Astrocyte (in vitro differentiated cells and primary cell): ENCODE data around the gene APC2. TPM values are rescaled to one million over a fixed set of nuclear protein-coding genes. Genes with fewer than 3 reads are reported as not detected.
"Not testable (repeated sequence)": the region's sequence is repeated elsewhere in the genome, so short reads cannot be mapped to it uniquely, and the experiment has no call there.

Experiments used
- DNase-seq: peaks from one replicate; pipeline ENCODE4 v3.0.0-alpha.2; 2010; ENCODE audit warnings: low read depth
- FAIRE-seq: peaks from 2 replicates; lab custom pipeline; 2011; peaks lifted over from hg19 to GRCh38; lab: Jason Lieb, UNC
- H2AFZ ChIP-seq: 2 replicates; pipeline ENCODE4 v1.6.0; 2012; ENCODE audit warnings: low read depth, low read length, inconsistent platforms
- H3K27ac ChIP-seq: 2 replicates; pipeline ENCODE4 v1.5.1; 2011; ENCODE audit warnings: low read depth, low read length, inconsistent platforms
- H3K27me3 ChIP-seq: 2 replicates; pipeline ENCODE4 v1.6.0; 2011; ENCODE audit warnings: low read length, inconsistent platforms; ENCODE audit not compliant: insufficient read depth
- H3K36me3 ChIP-seq: 2 replicates; pipeline ENCODE4 v1.5.1; 2011; ENCODE audit warnings: low read length, inconsistent platforms; ENCODE audit not compliant: insufficient read depth
- H3K4me1 ChIP-seq: 2 replicates; pipeline ENCODE4 v1.5.1; 2011; ENCODE audit warnings: low read length, inconsistent platforms; ENCODE audit not compliant: insufficient read depth
- H3K4me2 ChIP-seq: 2 replicates; pipeline ENCODE4 v1.6.0; 2012; ENCODE audit warnings: low read length, inconsistent platforms
- H3K4me3 ChIP-seq: 2 replicates; pipeline ENCODE4 v1.5.1; 2011; ENCODE audit warnings: low read depth, mild to moderate bottlenecking, low read length, inconsistent platforms; ENCODE audit not compliant: insufficient read depth
- H3K79me2 ChIP-seq: 2 replicates; pipeline ENCODE4 v1.6.0; 2012; ENCODE audit warnings: mild to moderate bottlenecking, low read length, inconsistent platforms; ENCODE audit not compliant: insufficient read depth
- H3K9ac ChIP-seq: 2 replicates; pipeline ENCODE4 v1.6.0; 2012; ENCODE audit warnings: mild to moderate bottlenecking, low read length, inconsistent platforms
- H3K9me3 ChIP-seq: 2 replicates; pipeline ENCODE4 v1.5.1; 2012; ENCODE audit warnings: low read depth, mild to moderate bottlenecking, low read length, inconsistent platforms; ENCODE audit not compliant: insufficient read depth
- H4K20me1 ChIP-seq: 2 replicates; pipeline ENCODE4 v1.6.0; 2012; ENCODE audit warnings: low read length, inconsistent platforms; ENCODE audit not compliant: insufficient read depth
- H3K27ac Mint-ChIP-seq: one replicate; pipeline ENCODE4 v1.8.0; 2021; ENCODE audit warnings: mild to moderate bottlenecking, mixed read lengths; ENCODE audit not compliant: unreplicated experiment
- H3K27me3 Mint-ChIP-seq: one replicate; pipeline ENCODE4 v1.8.0; 2021; ENCODE audit warnings: low read depth, mixed read lengths; ENCODE audit not compliant: unreplicated experiment
- H3K36me3 Mint-ChIP-seq: one replicate; pipeline ENCODE4 v1.8.0; 2021; ENCODE audit warnings: low read depth, mixed read lengths; ENCODE audit not compliant: unreplicated experiment
- H3K4me1 Mint-ChIP-seq: one replicate; pipeline ENCODE4 v1.8.0; 2021; ENCODE audit warnings: low read depth, mixed read lengths; ENCODE audit not compliant: unreplicated experiment
- H3K4me3 Mint-ChIP-seq: one replicate; pipeline ENCODE4 v1.8.0; 2021; ENCODE audit warnings: mild to moderate bottlenecking, moderate library complexity, mixed read lengths; ENCODE audit not compliant: unreplicated experiment
- H3K9me3 Mint-ChIP-seq: one replicate; pipeline ENCODE4 v1.8.0; 2021; ENCODE audit warnings: mild to moderate bottlenecking, mixed read lengths; ENCODE audit not compliant: unreplicated experiment
- CTCF ChIP-seq: IDR thresholded peaks from 2 replicates; pipeline ENCODE4 v1.5.1; 2011; ENCODE audit warnings: low read depth, mild to moderate bottlenecking, inconsistent platforms, low read length, moderate library complexity; ENCODE audit not compliant: insufficient read depth
- EZH2 ChIP-seq: IDR thresholded peaks from 2 replicates; pipeline ENCODE4 v1.6.1; 2012; ENCODE audit warnings: mild to moderate bottlenecking, low read length, inconsistent platforms; ENCODE audit not compliant: insufficient read depth
- total RNA-seq: library from RNA; stranded (reverse); gene quantifications from 2 replicates; pipeline ENCODE4 v1.2.1, GENCODE V29; 2021

The APC2 gene
- total RNA-seq, 1 donor from 2014 or later: 7.1 TPM

- no peaks in the 10 kb centered on the region for H3K9me3 ChIP-seq
- H3K79me2 ChIP-seq: peaks cover 42% of the 10 kb centered on the region
- DNase-seq: no peak
- H3K27me3 Mint-ChIP-seq: no peaks in the 10 kb centered on the region
- peak overlapping the region; percentile 99 for H3K9ac ChIP-seq
- H2AFZ ChIP-seq: no peak overlapping the region
- peak overlapping the region; percentile 91 for H3K27ac ChIP-seq
- H3K4me2 ChIP-seq: peak overlapping the region; percentile 97
- H3K27me3 ChIP-seq: no peaks in the 10 kb centered on the region
- peaks cover 65% of the 10 kb centered on the region for H4K20me1 ChIP-seq
- no peak for TF ChIP-seq CTCF
- no peak for TF ChIP-seq EZH2
- FAIRE-seq: no peak
- peaks cover 13% of the 10 kb centered on the region for H3K36me3 Mint-ChIP-seq
- peaks cover 16% of the 10 kb centered on the region for H3K4me1 ChIP-seq
- peaks cover 11% of the 10 kb centered on the region for H3K4me1 Mint-ChIP-seq
- no peaks in the 10 kb centered on the region for H3K9me3 Mint-ChIP-seq
- H3K27ac Mint-ChIP-seq: peak overlapping the region; percentile 94
- H3K4me3 ChIP-seq: peak overlapping the region; percentile 97
- H3K4me3 Mint-ChIP-seq: peak overlapping the region; percentile 95
- H3K36me3 ChIP-seq: peaks cover 25% of the 10 kb centered on the region
Measured at GRCh38 chr19:1438933-1439354, 11.0 kb upstream of the APC2 start.

GRCh38 chr19:1439525-1440417, 10.2 kb upstream of the APC2 start:
- not testable (repeated sequence) for H2AFZ ChIP-seq, H3K9me3 Mint-ChIP-seq, H3K9me3 ChIP-seq, H3K27me3 ChIP-seq, DNase-seq, FAIRE-seq, H3K27me3 Mint-ChIP-seq
- Mint-ChIP-seq H3K4me1 (peaks cover 11% of the 10 kb centered on the region), H3K27ac (peak overlapping the region; percentile 94), H3K4me3 (peak overlapping the region; percentile 95), H3K36me3 (peaks cover 13% of the 10 kb centered on the region)
- H4K20me1 ChIP-seq: peaks cover 68% of the 10 kb centered on the region
- peaks cover 25% of the 10 kb centered on the region for H3K36me3 ChIP-seq
- H3K4me1 ChIP-seq: peaks cover 18% of the 10 kb centered on the region
- H3K27ac ChIP-seq: peak overlapping the region; percentile 91
- peak overlapping the region; percentile 97 for H3K4me3 ChIP-seq
- H3K79me2 ChIP-seq: peaks cover 42% of the 10 kb centered on the region
- H3K9ac ChIP-seq: peak overlapping the region; percentile 99
- H3K4me2 ChIP-seq: peak overlapping the region; percentile 97

GRCh38 chr19:1440418-1440801, 9.5 kb upstream of the APC2 start:
- H3K9me3 Mint-ChIP-seq: no peaks in the 10 kb centered on the region
- peaks cover 66% of the 10 kb centered on the region for H4K20me1 ChIP-seq

More at GRCh38 chr19:1440418-1440801, 9.5 kb upstream of the APC2 start:
- H3K27ac Mint-ChIP-seq: no peak overlapping the region
- TF ChIP-seq CTCF (no peak), EZH2 (no peak)
- H3K36me3 Mint-ChIP-seq: peaks cover 13% of the 10 kb centered on the region
- Histone ChIP-seq H3K4me2 (peak overlapping the region; percentile 97), H3K9me3 (no peaks in the 10 kb centered on the region), H3K79me2 (peaks cover 42% of the 10 kb centered on the region), H3K27ac (no peak overlapping the region), H3K36me3 (peaks cover 23% of the 10 kb centered on the region), H3K4me3 (no peak overlapping the region), H3K9ac (peak overlapping the region; percentile 99), H3K27me3 (no peaks in the 10 kb centered on the region), H3K4me1 (peaks cover 18% of the 10 kb centered on the region), H2AFZ (no peak overlapping the region)
- H3K4me1 Mint-ChIP-seq: peaks cover 11% of the 10 kb centered on the region
- no peaks in the 10 kb centered on the region for H3K27me3 Mint-ChIP-seq
- no peak for DNase-seq
- H3K4me3 Mint-ChIP-seq: peak overlapping the region; percentile 95
- FAIRE-seq: no peak
